ENCODE data around the gene ARHGAP42. TPM values are rescaled to one million over a fixed set of nuclear protein-coding genes. Genes with fewer than 3 reads are reported as not detected.

The ARHGAP42 gene
- total and polyA plus RNA-seq, 8 donors, result 0.76 to 4.9 (median 1.8) TPM

- H3K4me3 ChIP-seq, result no peak overlapping the region
- no peaks in the 10 kb centered on the region for H3K4me1 ChIP-seq
- FAIRE-seq, result no peak
- DNase-seq, result no peak
- WGBS, 2 donors, result 35 to 46% methylated on average over 1 of the region's 1 CpG
- intact Hi-C loops (cut with DNase I), result no loop called here
- no peak for TF ChIP-seq CTCF (IDR thresholded peaks at IDR 0.05)
- H3K9me3 ChIP-seq, result no peaks in the 10 kb centered on the region
- no peaks in the 10 kb centered on the region for H3K36me3 ChIP-seq
- ATAC-seq, result no peak
- no peaks in the 10 kb centered on the region for H3K27me3 ChIP-seq
- H3K27ac ChIP-seq, result no peak overlapping the region
These were observed 348.8 kb downstream of the ARHGAP42 start for GRCh38 chr11:101035872-101036271.
